ENCODE results near the gene EIF4EBP3. TPM values are rescaled to one million over a fixed set of nuclear protein-coding genes. Genes with fewer than 3 reads are reported as not detected.

EIF4EBP3 gene
- polyA plus RNA-seq, 1 donor (not counting 4 experiments of a cell fraction or from before 2014, with no cell fraction given): 5.2 TPM

GRCh38 chr5:140498591-140498990, 48.9 kb upstream of the EIF4EBP3 start:
- Histone ChIP-seq H3K9ac (ENCODE audit: control insufficient read depth, extremely low read depth, insufficient read depth, low read length) (no peak overlapping the region), H3K36me3 (ENCODE audit: control insufficient read depth in 2 of 2, extremely low read depth in 1 of 2, insufficient read depth in 2 of 2, low read length in 2 of 2) (peaks cover 0 to 5% of the 10 kb centered on the region in 2 experiments), H3K4me2 (ENCODE audit: control insufficient read depth, extremely low read depth, insufficient read depth, low read depth, low read length) (no peak overlapping the region), H3K27me3 (ENCODE audit: control insufficient read depth, extremely low read depth, insufficient read depth, low read length) (no peaks in the 10 kb centered on the region), H3K27ac (ENCODE audit: control insufficient read depth, insufficient read depth, low read length) (no peak overlapping the region), H3K79me2 (ENCODE audit: control insufficient read depth, insufficient read depth, low read length) (no peaks in the 10 kb centered on the region), H3K4me3 (ENCODE audit: control insufficient read depth in 2 of 3, extremely low read depth in 1 of 3, insufficient read depth in 2 of 3, low read depth in 1 of 3, low read length in 3 of 3) (no peak overlapping the region), H3K9me1 (ENCODE audit: control insufficient read depth, extremely low read depth, insufficient read depth, low read length) (no peaks in the 10 kb centered on the region), H4K20me1 (ENCODE audit: control insufficient read depth, extremely low read depth, insufficient read depth, low read length) (no peaks in the 10 kb centered on the region), H3K4me1 (ENCODE audit: control insufficient read depth, extremely low read depth, insufficient read depth, low read length) (no peaks in the 10 kb centered on the region), H3K9me3 (ENCODE audit: control insufficient read depth, low read depth, low read length) (no peaks in the 10 kb centered on the region), H2AFZ (ENCODE audit: control insufficient read depth, low read length) (no peak overlapping the region)
- DNase-seq (ENCODE audit: low read depth, low spot score) (no peak), FAIRE-seq (no peak)
- dilution Hi-C loops (cut with MboI; ENCODE audit: extremely low pct_ligation_motif_present, low sequenced_read_pairs): no loop called here
- TF ChIP-seq EZH2 (IDR thresholded peaks at IDR 0.05; ENCODE audit: low read length): no peak
- no peak for TF ChIP-seq CTCF (optimal IDR thresholded peaks at IDR 0.05 in 1 of 3, IDR thresholded peaks at IDR 0.05 in 1 of 3, conservative IDR thresholded peaks at IDR 0.05 in 1 of 3; ENCODE audit: extremely low read depth in 1 of 3, insufficient read depth in 2 of 3, low read length in 3 of 3)

GRCh38 chr5:140502834-140503233, 44.6 kb upstream of the EIF4EBP3 start:
- no peaks in the 10 kb centered on the region for H3K4me1 ChIP-seq (ENCODE audit: control insufficient read depth, extremely low read depth, insufficient read depth, low read length)
- H3K9ac ChIP-seq (ENCODE audit: control insufficient read depth, extremely low read depth, insufficient read depth, low read length): no peak overlapping the region
- FAIRE-seq (no peak), DNase-seq (ENCODE audit: low read depth, low spot score) (no peak)
- no peak overlapping the region for H3K27ac ChIP-seq (ENCODE audit: control insufficient read depth, insufficient read depth, low read length)
- no peak overlapping the region for H3K4me3 ChIP-seq (ENCODE audit: control insufficient read depth in 2 of 3, extremely low read depth in 1 of 3, insufficient read depth in 2 of 3, low read depth in 1 of 3, low read length in 3 of 3)
- H2AFZ ChIP-seq (ENCODE audit: control insufficient read depth, low read length): no peak overlapping the region
- no peaks in the 10 kb centered on the region for H3K9me1 ChIP-seq (ENCODE audit: control insufficient read depth, extremely low read depth, insufficient read depth, low read length)
- no peaks in the 10 kb centered on the region for H3K27me3 ChIP-seq (ENCODE audit: control insufficient read depth, extremely low read depth, insufficient read depth, low read length)
- H3K79me2 ChIP-seq (ENCODE audit: control insufficient read depth, insufficient read depth, low read length): no peaks in the 10 kb centered on the region
- H3K9me3 ChIP-seq (ENCODE audit: control insufficient read depth, low read depth, low read length): no peaks in the 10 kb centered on the region
- TF ChIP-seq EZH2 (IDR thresholded peaks at IDR 0.05; ENCODE audit: low read length) (no peak), CTCF (optimal IDR thresholded peaks at IDR 0.05 in 1 of 3, IDR thresholded peaks at IDR 0.05 in 1 of 3, conservative IDR thresholded peaks at IDR 0.05 in 1 of 3; ENCODE audit: extremely low read depth in 1 of 3, insufficient read depth in 2 of 3, low read length in 3 of 3) (no peak)
- H3K36me3 ChIP-seq (ENCODE audit: control insufficient read depth in 2 of 2, extremely low read depth in 1 of 2, insufficient read depth in 2 of 2, low read length in 2 of 2): peaks cover 5 to 13% of the 10 kb centered on the region in 2 experiments
- H3K4me2 ChIP-seq (ENCODE audit: control insufficient read depth, extremely low read depth, insufficient read depth, low read depth, low read length): no peak overlapping the region
- no peaks in the 10 kb centered on the region for H4K20me1 ChIP-seq (ENCODE audit: control insufficient read depth, extremely low read depth, insufficient read depth, low read length)
- dilution Hi-C loops (cut with MboI; ENCODE audit: extremely low pct_ligation_motif_present, low sequenced_read_pairs): no loop called here

Measured in keratinocyte (primary cell).